HepG2 (cell line): ENCODE measurements around the gene MYH9. TPM values are rescaled to one million over a fixed set of nuclear protein-coding genes. Genes with fewer than 3 reads are reported as not detected.

Experiments
- ATAC-seq: fragments of 200-7000 bp; cut with Tn5 transposase; 3 replicates; pipeline ENCODE4 v1.9.1; 2020; ENCODE audit warnings: mild to moderate bottlenecking, moderate library complexity
- BruUV-seq: library from RNA; stranded (reverse); fragments of 400-500 nt; replicated peaks from 2 replicates; lab custom pipeline; 2021; lab: Mats Ljungman, UMichigan
- CTCF ChIA-PET: fragments of 300-600 bp; formaldehyde crosslinking; extraction: SDS; loops from one replicate; lab custom pipeline; 2021; ENCODE audit warnings: low total read pairs, inconsistent platforms, low intra/inter-chr PET ratio; lab: Yijun Ruan, JAX
- POLR2A ChIA-PET: fragments of 350-600 bp; sonication (Branson Sonifier 250); formaldehyde crosslinking; loops from one replicate; lab custom pipeline; 2020; ENCODE audit warnings: antibody characterized with exemption, inconsistent platforms; lab: Yijun Ruan, JAX
- DNase-seq: peaks from one replicate; pipeline ENCODE4 v3.0.0-alpha.2; 2015; ENCODE audit warnings: low spot score
- FAIRE-seq: peaks from 3 replicates; lab custom pipeline; 2011; peaks lifted over from hg19 to GRCh38; lab: Jason Lieb, UNC
- H2AFZ ChIP-seq: one replicate; pipeline ENCODE4 v1.6.1; 2011; ENCODE audit warnings: low read length, inconsistent platforms
- H3K27ac ChIP-seq: fragments of 300-600 bp; 3 replicates; pipeline ENCODE4 v1.8.0; 2011; ENCODE audit warnings: mixed run types, mild to moderate bottlenecking, mixed read lengths, low read length, inconsistent platforms; ENCODE audit not compliant: insufficient read depth; ENCODE audit errors: extremely low read length
- H3K27me3 ChIP-seq, 2 experiments: fragments of 200-600 bp in 1 of 2; 2 replicates in 1 of 2; 3 replicates in 1 of 2; pipeline versions ENCODE4 v1.6.0 to v1.8.0; 2011; ENCODE audit warnings: low read length in 2 of 2, mild to moderate bottlenecking in 2 of 2, moderate library complexity in 2 of 2, inconsistent platforms in 1 of 2; ENCODE audit not compliant: insufficient read depth in 2 of 2, control insufficient read depth in 1 of 2
- H3K36me3 ChIP-seq, 2 experiments: fragments of 200-600 bp in 1 of 2; replicated peaks in 1 of 2; 2 replicates in 1 of 2; 3 replicates in 1 of 2; pipeline versions ENCODE4 v1.5.1 to v1.8.0; 2011; ENCODE audit warnings: low read length in 2 of 2, inconsistent platforms in 1 of 2; ENCODE audit not compliant: insufficient read depth in 2 of 2, control insufficient read depth in 1 of 2
- H3K4me1 ChIP-seq: 2 replicates; pipeline ENCODE4 v1.5.1; 2012; ENCODE audit warnings: low read length, inconsistent platforms; ENCODE audit not compliant: insufficient read depth
- H3K4me2 ChIP-seq: 2 replicates; pipeline ENCODE4 v1.6.0; 2011; ENCODE audit warnings: low read depth, low read length, inconsistent platforms
- H3K4me3 ChIP-seq, 3 experiments: fragments of 200-600 bp in 1 of 3; sonication (generic), shearing (Covaris generic) in 1 of 3; replicated peaks in 1 of 3; 2 replicates each; pipeline ENCODE4 v1.5.1; 2011 to 2016; ENCODE audit warnings: low read length in 3 of 3, inconsistent platforms in 2 of 3, low read depth in 2 of 3, mild to moderate bottlenecking in 2 of 3, control low read depth in 1 of 3, mixed read lengths in 1 of 3; ENCODE audit not compliant: insufficient read depth in 1 of 3
- H3K79me2 ChIP-seq: one replicate; pipeline ENCODE4 v1.6.1; 2011; ENCODE audit warnings: low read length, inconsistent platforms; ENCODE audit not compliant: insufficient read depth
- H3K9ac ChIP-seq: 2 replicates; pipeline ENCODE4 v1.6.0; 2011; ENCODE audit warnings: mild to moderate bottlenecking, low read depth, low read length, inconsistent platforms; ENCODE audit not compliant: insufficient read depth
- H3K9me3 ChIP-seq: 2 replicates; pipeline ENCODE4 v1.5.1; 2012; ENCODE audit warnings: mild to moderate bottlenecking, low read length
- H4K20me1 ChIP-seq: 2 replicates; pipeline ENCODE4 v1.6.0; 2011; ENCODE audit warnings: inconsistent platforms, mild to moderate bottlenecking, low read length, moderate library complexity; ENCODE audit not compliant: insufficient read depth
- AGO2 ChIP-seq: fragments of 200-400 bp; formaldehyde crosslinking; optimal IDR thresholded peaks from 2 replicates; pipeline ENCODE3; 2017; ENCODE audit warnings: mild to moderate bottlenecking, low read depth, low read length, moderate library complexity
- ONECUT2 ChIP-seq: sonication (generic); formaldehyde crosslinking; IDR thresholded peaks from 2 replicates; pipeline ENCODE4 v1.4.0; 2020; ENCODE audit warnings: missing genetic modification reagents
- RFX1 ChIP-seq: fragments of 450-650 bp; IDR thresholded peaks from 2 replicates; pipeline ENCODE4 v1.6.1; 2017
- SP5 ChIP-seq: IDR thresholded peaks from 2 replicates; pipeline ENCODE4 v1.6.1; 2016; ENCODE audit warnings: low read depth, borderline replicate concordance
- SRF ChIP-seq: IDR thresholded peaks from 2 replicates; pipeline ENCODE4 v1.6.1; 2011; ENCODE audit warnings: mild to moderate bottlenecking, low read depth, low read length, moderate library complexity
- ZNF20 ChIP-seq: sonication (generic); formaldehyde crosslinking; IDR thresholded peaks from 2 replicates; pipeline ENCODE4 v1.4.0; 2020; ENCODE audit warnings: mild to moderate bottlenecking, moderate library complexity, missing genetic modification reagents
- WGBS: methylation state at CpG from one replicate; pipeline ENCODE4 v1.1.6; 2017; ENCODE audit warnings: low lambda C conversion rate; 5-methylcytosine and 5-hydroxymethylcytosine counted together
- in situ Hi-C: cut with HindIII; loops from 2 replicates; pipeline ENCODE4 v1.10.0; 2017; ENCODE audit warnings: low pct_unique_long_range_greater_than_20kb; ENCODE audit not compliant: extremely low pct_ligation_motif_present
- intact Hi-C: fragments of 100-400 bp; cut with micrococcal nuclease; formaldehyde crosslinking; loops from one replicate; pipeline ENCODE4 v1.10.0; 2022; ENCODE audit not compliant: unreplicated experiment
- polyA plus RNA-seq, 8 experiments: library from polyadenylated mRNA; depleted of rRNA in 3 of 8; stranded (reverse) in 7 of 8; unstranded in 1 of 8; fragments of >200 nt; fragmentation: Illumina TruSeq in 4 of 8; extraction: Trizol in 4 of 8; gene quantifications; 2 replicates each; pipeline versions ENCODE4 v1.2.1 to v1.2.3, GENCODE V29; 2011 to 2016; ENCODE audit warnings: low read depth in 4 of 8, missing spikeins in 1 of 8, mixed read lengths in 1 of 8; ENCODE audit not compliant: insufficient read depth in 1 of 8
- total RNA-seq, 5 experiments: library from RNA; depleted of rRNA; stranded (reverse); fragments of >200 nt; fragmentation: Illumina TruSeq; extraction: Trizol; gene quantifications; 2 replicates each; pipeline ENCODE4 v1.2.3, GENCODE V29; 2016; ENCODE audit warnings: low read depth in 1 of 5
- TF ChIP-seq, protein P1 (sequence below): sonication (generic); formaldehyde crosslinking; IDR thresholded peaks from 2 replicates; pipeline ENCODE4 v1.5.1; 2020; ENCODE audit warnings: mild to moderate bottlenecking, missing genetic modification reagents, moderate library complexity

The MYH9 gene
- total and polyA plus RNA-seq, 2 of the 13 experiments (the other 11 are each of a cell fraction or from before 2014, with no cell fraction given) = 50.7 to 98.5 TPM

DNA sequence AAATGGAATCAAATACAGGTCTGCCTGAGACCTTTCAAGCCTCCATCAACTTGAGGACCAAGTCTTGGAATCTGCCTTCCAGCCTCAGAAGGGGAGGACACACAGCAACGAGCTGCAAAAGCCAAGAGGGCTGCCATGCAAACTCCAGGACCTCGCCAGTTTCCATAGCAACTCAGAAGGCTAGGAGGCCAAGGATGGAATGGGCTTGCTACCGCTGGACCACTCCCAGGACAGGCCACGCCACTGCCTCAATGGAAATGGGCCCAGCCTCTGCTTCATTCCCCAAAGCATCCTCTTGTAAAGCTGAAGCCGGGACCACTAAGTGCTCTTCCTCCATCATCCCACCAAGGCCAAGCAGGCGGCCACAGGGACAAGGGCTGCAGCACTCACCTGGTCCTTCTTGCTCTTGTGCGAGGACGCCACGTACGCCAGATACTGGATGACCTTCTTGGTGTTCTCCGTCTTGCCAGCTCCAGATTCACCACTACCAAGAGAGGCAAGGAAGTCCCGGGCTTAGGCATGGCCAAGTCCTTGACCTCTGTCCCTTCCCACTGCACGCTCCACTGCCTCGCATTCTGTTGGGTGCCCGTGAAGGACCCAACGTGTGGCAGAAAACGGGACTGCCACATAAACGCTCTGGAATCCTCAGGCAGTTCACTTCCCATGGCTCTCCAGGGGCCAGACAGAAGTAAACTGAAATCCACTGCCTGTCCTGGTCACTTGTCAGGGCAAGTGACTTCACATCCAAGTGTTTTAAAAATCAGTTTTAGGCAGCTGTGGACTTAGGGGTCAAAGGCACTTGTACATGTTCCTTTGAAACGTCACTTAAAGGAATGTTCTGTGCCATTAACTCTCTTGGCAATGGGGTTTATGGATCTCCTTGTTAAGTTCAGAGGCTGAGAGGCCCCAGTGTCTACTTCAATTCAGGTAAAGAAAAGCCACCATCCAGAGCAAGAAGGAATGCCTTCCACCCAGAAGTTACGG, 61.3 kb downstream of the MYH9 start:
- Histone ChIP-seq H3K27me3 (no peaks in the 10 kb centered on the region), H3K27ac (no peak overlapping the region), H3K4me3 (no peak overlapping the region), H3K9me3 (no peaks in the 10 kb centered on the region), H2AFZ (no peak overlapping the region), H3K4me2 (no peak overlapping the region), H4K20me1 (no peaks in the 10 kb centered on the region; the same call in 1 of the 2 replicates), H3K4me1 (peaks cover 47% of the 10 kb centered on the region), H3K79me2 (peaks cover 37% of the 10 kb centered on the region), H3K9ac (no peak overlapping the region), H3K36me3 (peaks cover 58 to 99% of the 10 kb centered on the region in 2 experiments)
- POLR2A ChIA-PET = interaction anchor here (0.9 to 1.3 kb wide), 2 partner anchors 17 to 57 kb away, joined by 3 read pairs; no protein-coding TSS in a partner anchor
- intact Hi-C loops = no loop called here
- CTCF ChIA-PET = no interaction called here
- ATAC-seq (no peak), DNase-seq (no peak), FAIRE-seq (no peak)
- in situ Hi-C loops = no loop called here
- WGBS = 81% methylated on average over 17 of the region's 20 CpGs
- TF ChIP-seq ONECUT2 (CRISPR knock-in tag) = no peak
- no peak for TF ChIP-seq SP5 (CRISPR knock-in tag)
- TF ChIP-seq, protein P1, sequence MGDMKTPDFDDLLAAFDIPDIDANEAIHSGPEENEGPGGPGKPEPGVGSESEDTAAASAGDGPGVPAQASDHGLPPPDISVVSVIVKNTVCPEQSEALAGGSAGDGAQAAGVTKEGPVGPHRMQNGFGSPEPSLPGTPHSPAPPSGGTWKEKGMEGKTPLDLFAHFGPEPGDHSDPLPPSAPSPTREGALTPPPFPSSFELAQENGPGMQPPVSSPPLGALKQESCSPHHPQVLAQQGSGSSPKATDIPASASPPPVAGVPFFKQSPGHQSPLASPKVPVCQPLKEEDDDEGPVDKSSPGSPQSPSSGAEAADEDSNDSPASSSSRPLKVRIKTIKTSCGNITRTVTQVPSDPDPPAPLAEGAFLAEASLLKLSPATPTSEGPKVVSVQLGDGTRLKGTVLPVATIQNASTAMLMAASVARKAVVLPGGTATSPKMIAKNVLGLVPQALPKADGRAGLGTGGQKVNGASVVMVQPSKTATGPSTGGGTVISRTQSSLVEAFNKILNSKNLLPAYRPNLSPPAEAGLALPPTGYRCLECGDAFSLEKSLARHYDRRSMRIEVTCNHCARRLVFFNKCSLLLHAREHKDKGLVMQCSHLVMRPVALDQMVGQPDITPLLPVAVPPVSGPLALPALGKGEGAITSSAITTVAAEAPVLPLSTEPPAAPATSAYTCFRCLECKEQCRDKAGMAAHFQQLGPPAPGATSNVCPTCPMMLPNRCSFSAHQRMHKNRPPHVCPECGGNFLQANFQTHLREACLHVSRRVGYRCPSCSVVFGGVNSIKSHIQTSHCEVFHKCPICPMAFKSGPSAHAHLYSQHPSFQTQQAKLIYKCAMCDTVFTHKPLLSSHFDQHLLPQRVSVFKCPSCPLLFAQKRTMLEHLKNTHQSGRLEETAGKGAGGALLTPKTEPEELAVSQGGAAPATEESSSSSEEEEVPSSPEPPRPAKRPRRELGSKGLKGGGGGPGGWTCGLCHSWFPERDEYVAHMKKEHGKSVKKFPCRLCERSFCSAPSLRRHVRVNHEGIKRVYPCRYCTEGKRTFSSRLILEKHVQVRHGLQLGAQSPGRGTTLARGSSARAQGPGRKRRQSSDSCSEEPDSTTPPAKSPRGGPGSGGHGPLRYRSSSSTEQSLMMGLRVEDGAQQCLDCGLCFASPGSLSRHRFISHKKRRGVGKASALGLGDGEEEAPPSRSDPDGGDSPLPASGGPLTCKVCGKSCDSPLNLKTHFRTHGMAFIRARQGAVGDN (CRISPR knock-in tag) = 0 out of 2 replicates have a peak, but pooled peaks have one; percentile 23
- TF ChIP-seq SRF = no peak
- no peak for TF ChIP-seq ZNF20 (CRISPR knock-in tag)
- TF ChIP-seq RFX1 = peak; percentile 25; the same call in 1 of the 2 replicates
- peak; percentile 29 for TF ChIP-seq AGO2
- BruUV-seq = no TSS peak
